K562 (cell line): Measurements from ENCODE around the gene TMEM150A. TPM values are rescaled to one million over a fixed set of nuclear protein-coding genes. Genes with fewer than 3 reads are reported as not detected.

ENCODE experiments used
- ADNP ChIP-seq: fragments of 200-800 bp; sonication (Bioruptor generic); IDR thresholded peaks from 2 replicates; pipeline ENCODE4 v1.6.1; 2016; ENCODE audit warnings: missing genetic modification characterization, missing compliant biosample characterization
- ATF7 ChIP-seq: fragments of 450-650 bp; IDR thresholded peaks from 2 replicates; pipeline ENCODE4 v1.7.1; 2014; ENCODE audit warnings: mild to moderate bottlenecking, moderate library complexity
- BACH1 ChIP-seq: fragments of 200-800 bp; sonication (Bioruptor generic); IDR thresholded peaks from 2 replicates; pipeline ENCODE4 v1.6.1; 2016; ENCODE audit warnings: missing genetic modification characterization, missing compliant biosample characterization
- ELK3 ChIP-seq: fragments of 450-650 bp; formaldehyde crosslinking; IDR thresholded peaks from 2 replicates; pipeline ENCODE4 v1.4.0; 2020; ENCODE audit warnings: mild to moderate bottlenecking
- HNRNPLL ChIP-seq: fragments of 200-400 bp; formaldehyde crosslinking; IDR thresholded peaks from 2 replicates; pipeline ENCODE4 v1.6.1; 2017; ENCODE audit warnings: low read length, low read depth, mild to moderate bottlenecking; ENCODE audit not compliant: poor library complexity, severe bottlenecking
- KDM5B ChIP-seq: fragments of 200-600 bp; sonication (generic); IDR thresholded peaks from 2 replicates; pipeline ENCODE4 v1.6.1; 2012; ENCODE audit warnings: low read depth, mild to moderate bottlenecking, moderate library complexity, low read length, control low read depth, inconsistent platforms; ENCODE audit not compliant: insufficient replicate concordance
- KLF6 ChIP-seq: fragments of 250-450 bp; sonication (Bioruptor Pico); IDR thresholded peaks from 2 replicates; pipeline ENCODE4 v1.4.0; 2020; ENCODE audit warnings: mild to moderate bottlenecking, moderate library complexity, borderline replicate concordance
- L3MBTL2 ChIP-seq: fragments of 450-650 bp; IDR thresholded peaks from 2 replicates; pipeline ENCODE4 v1.6.1; 2016; ENCODE audit warnings: mild to moderate bottlenecking, moderate library complexity
- MAFK ChIP-seq: IDR thresholded peaks from 2 replicates; pipeline ENCODE4 v1.6.1; 2011; ENCODE audit warnings: low read length, improper control_type of control experiment
- NR2C2 ChIP-seq, 2 experiments: fragments of 200-800 bp in 1 of 2; sonication (Bioruptor generic) in 1 of 2; sonication (generic) in 1 of 2; formaldehyde crosslinking in 1 of 2; IDR thresholded peaks; 2 replicates each; pipeline versions ENCODE4 v1.6.1 to v1.8.0; 2016 to 2022; ENCODE audit warnings: mild to moderate bottlenecking in 1 of 2, missing compliant biosample characterization in 1 of 2, missing genetic modification characterization in 1 of 2, missing genetic modification reagents in 1 of 2
- PHF20 ChIP-seq: fragments of 450-650 bp; IDR thresholded peaks from 2 replicates; pipeline ENCODE4 v1.6.1; 2018; ENCODE audit not compliant: partially characterized antibody
- POLR2G ChIP-seq: fragments of 200-400 bp; formaldehyde crosslinking; IDR thresholded peaks from 2 replicates; pipeline ENCODE4 v1.6.1; 2017; ENCODE audit warnings: low read depth, mild to moderate bottlenecking, antibody characterized with exemption, low read length, moderate library complexity
- RFX1 ChIP-seq: fragments of 450-650 bp; IDR thresholded peaks from 2 replicates; pipeline ENCODE4 v1.6.1; 2016; ENCODE audit warnings: mild to moderate bottlenecking, moderate library complexity
- SPI1 ChIP-seq: IDR thresholded peaks from 2 replicates; pipeline ENCODE4 v1.6.1; 2011; ENCODE audit warnings: low read depth, low read length, control low read depth, borderline replicate concordance
- ZBTB7A ChIP-seq: IDR thresholded peaks from 2 replicates; pipeline ENCODE4 v1.6.1; 2011; ENCODE audit warnings: low read depth, mild to moderate bottlenecking, low read length, moderate library complexity, borderline replicate concordance; ENCODE audit not compliant: control insufficient read depth
- ZFP36 ChIP-seq: fragments of 150-350 bp; IDR thresholded peaks from 2 replicates; pipeline ENCODE4 v1.6.1; 2018; ENCODE audit warnings: low read length, low read depth; ENCODE audit not compliant: partially characterized antibody
- ZNF124 ChIP-seq: sonication (generic); formaldehyde crosslinking; IDR thresholded peaks from 2 replicates; pipeline ENCODE4 v1.8.1; 2022; ENCODE audit warnings: missing genetic modification reagents
- ZNF407 ChIP-seq: fragments of 450-650 bp; IDR thresholded peaks from 2 replicates; pipeline ENCODE4 v1.6.1; 2016; ENCODE audit warnings: low read depth
- ZNF589 ChIP-seq: fragments of 200-800 bp; sonication (Bioruptor generic); IDR thresholded peaks from 2 replicates; pipeline ENCODE4 v1.6.1; 2016; ENCODE audit warnings: low read depth, missing genetic modification characterization, missing compliant biosample characterization
- polyA plus RNA-seq, 8 experiments: library from polyadenylated mRNA; depleted of rRNA in 4 of 8; stranded (reverse) in 5 of 8; unstranded in 3 of 8; fragments of >200 nt; fragmentation: Nextera tagmentation in 2 of 8; fragmentation: Illumina TruSeq in 1 of 8; extraction: Ambion mirVana in 2 of 8; extraction: Trizol in 1 of 8; gene quantifications; 2 replicates each; pipeline versions ENCODE4 v1.2.1 to v1.2.3, GENCODE V29; 2011 to 2014; ENCODE audit warnings: inconsistent platforms in 1 of 8, missing spikeins in 1 of 8
- total RNA-seq, 7 experiments: library from RNA; depleted of rRNA in 6 of 7; stranded (reverse); fragments of >200 nt in 6 of 7; fragmentation: Illumina TruSeq in 2 of 7; extraction: Trizol in 2 of 7; gene quantifications; 2 replicates each; pipeline versions ENCODE4 v1.2.1 to v1.2.3, GENCODE V29; 2011 to 2021; ENCODE audit warnings: low replicate concordance in 1 of 7

The TMEM150A gene
- total and polyA plus RNA-seq, 9 of the 15 experiments (the other 6 are each of a cell fraction or from before 2014, with no cell fraction given): 3.9 to 17.1 (median 8.4) TPM

- no peak for TF ChIP-seq RFX1
- no peak for TF ChIP-seq L3MBTL2
- peak; percentile 55 for TF ChIP-seq KDM5B
- peak; percentile 67 for TF ChIP-seq POLR2G
- TF ChIP-seq MAFK: no peak
- TF ChIP-seq ATF7: 0 out of 2 replicates have a peak, but pooled peaks have one; percentile 8
- TF ChIP-seq ZFP36: peak; percentile 73
- TF ChIP-seq ZNF407: no peak
- TF ChIP-seq ZNF124 (CRISPR knock-in tag): no peak
- no peak for TF ChIP-seq HNRNPLL
- TF ChIP-seq ZNF589 (CRISPR knock-in tag): peak; percentile 60; the same call in 1 of the 2 replicates
- TF ChIP-seq SPI1: peak; percentile 71
- no peak for TF ChIP-seq PHF20
- TF ChIP-seq ELK3 (CRISPR knock-in tag): no peak
- TF ChIP-seq BACH1 (tag): no peak; the same call in 1 of the 2 replicates
- TF ChIP-seq NR2C2 (CRISPR knock-in tag; IDR thresholded peaks at IDR 0.05): no peak
- peak; percentile 82; the same call in 1 of the 2 replicates for TF ChIP-seq NR2C2 (tag; IDR thresholded peaks at IDR 0.05)
- TF ChIP-seq KLF6 (CRISPR knock-in tag): no peak
- TF ChIP-seq ADNP (tag): no peak
- TF ChIP-seq ZBTB7A: peak; percentile 37; the same call in 1 of the 2 replicates
Measured at GRCh38 chr2:85577386-85578242, 24.9 kb downstream of the TMEM150A start, which contains the start of gene VAMP8 (continued).
